Mucosa of rectum (tissue), 2 donors: Measurements from ENCODE around the gene GRB10.
"Not testable (repeated sequence)": the region's sequence is repeated elsewhere in the genome, so short reads cannot be mapped to it uniquely, and the experiment has no call there.

Experiments
- H3K27ac ChIP-seq, 2 donors: one replicate each; pipeline ENCODE4 v1.7.0; 2013; ENCODE audit warnings: inconsistent platforms in 2 of 2, low read depth in 2 of 2, low read length in 2 of 2
- H3K27me3 ChIP-seq, 2 donors: one replicate each; pipeline ENCODE4 v1.7.0; 2013; ENCODE audit warnings: low read length in 2 of 2; ENCODE audit not compliant: control insufficient read depth in 2 of 2, insufficient read depth in 2 of 2
- H3K36me3 ChIP-seq, 2 donors: one replicate each; pipeline ENCODE4 v1.7.0; 2013; ENCODE audit warnings: low read length in 2 of 2; ENCODE audit not compliant: control insufficient read depth in 2 of 2, insufficient read depth in 2 of 2
- H3K4me1 ChIP-seq, 2 donors: one replicate each; pipeline ENCODE4 v1.7.0; 2013; ENCODE audit warnings: low read length in 2 of 2, mild to moderate bottlenecking in 1 of 2; ENCODE audit not compliant: control insufficient read depth in 2 of 2, insufficient read depth in 2 of 2
- H3K4me3 ChIP-seq, 2 donors: one replicate each; pipeline ENCODE4 v1.7.0; 2013; ENCODE audit warnings: low read length in 2 of 2
- H3K9ac ChIP-seq, 2 donors: one replicate each; pipeline ENCODE4 v1.7.0; 2013; ENCODE audit warnings: low read length in 2 of 2, low read depth in 1 of 2, mild to moderate bottlenecking in 1 of 2
- H3K9me3 ChIP-seq, 2 donors: one replicate each; pipeline ENCODE4 v1.7.0; 2013; ENCODE audit warnings: low read length in 2 of 2; ENCODE audit not compliant: control insufficient read depth in 2 of 2
- donor health status: healthy.
- donor health status: Normal muscosa, but diverticular disease.

Gene GRB10

GRCh38 chr7:50748472-50748871 lies 34.2 kb downstream of the GRB10 start:
- H3K36me3 ChIP-seq = no peaks in the 10 kb centered on the region
- no peaks in the 10 kb centered on the region for H3K9me3 ChIP-seq
- H3K4me1 ChIP-seq = no peaks in the 10 kb centered on the region
- no peaks in the 10 kb centered on the region for H3K27me3 ChIP-seq
- no peak overlapping the region for H3K4me3 ChIP-seq
- no peak overlapping the region for H3K9ac ChIP-seq
- no peak overlapping the region for H3K27ac ChIP-seq

- Histone ChIP-seq H3K27me3 (no peaks in the 10 kb centered on the region), H3K4me3 (no peak overlapping the region), H3K9me3 (no peaks in the 10 kb centered on the region), H3K4me1 (no peaks in the 10 kb centered on the region), H3K36me3 (no peaks in the 10 kb centered on the region), H3K9ac (no peak overlapping the region), H3K27ac (no peak overlapping the region)
These were observed 36.9 kb downstream of the GRB10 start for GRCh38 chr7:50745835-50746234.

- no peak overlapping the region for H3K4me3 ChIP-seq
- H3K36me3 ChIP-seq = no peaks in the 10 kb centered on the region
- no peak overlapping the region for H3K9ac ChIP-seq
- H3K4me1 ChIP-seq = no peaks in the 10 kb centered on the region
- no peaks in the 10 kb centered on the region for H3K9me3 ChIP-seq
- no peak overlapping the region for H3K27ac ChIP-seq
- no peaks in the 10 kb centered on the region for H3K27me3 ChIP-seq
These were observed 37.4 kb downstream of the GRB10 start for GRCh38 chr7:50745336-50745735.

- H3K9ac ChIP-seq = no peak overlapping the region
- no peaks in the 10 kb centered on the region for H3K9me3 ChIP-seq
- H3K4me3 ChIP-seq = no peak overlapping the region
- H3K27me3 ChIP-seq = no peaks in the 10 kb centered on the region
- H3K27ac ChIP-seq = no peak overlapping the region
- no peaks in the 10 kb centered on the region for H3K4me1 ChIP-seq
- no peaks in the 10 kb centered on the region for H3K36me3 ChIP-seq
These were observed 38.8 kb downstream of the GRB10 start for GRCh38 chr7:50743893-50744292.

GRCh38 chr7:50743016-50743415 lies 39.7 kb downstream of the GRB10 start:
- Histone ChIP-seq H3K9ac (no peak overlapping the region), H3K27me3 (no peaks in the 10 kb centered on the region), H3K4me3 (no peak overlapping the region), H3K36me3 (no peaks in the 10 kb centered on the region), H3K4me1 (no peaks in the 10 kb centered on the region), H3K27ac (no peak overlapping the region), H3K9me3 (no peaks in the 10 kb centered on the region)

- H3K4me3 ChIP-seq = no peak overlapping the region
- H3K27ac ChIP-seq = no peak overlapping the region
These were observed 40.3 kb downstream of the GRB10 start for GRCh38 chr7:50742401-50742800.

GRCh38 chr7:50739744-50740435 lies 42.8 kb downstream of the GRB10 start:
- no peaks in the 10 kb centered on the region for H3K36me3 ChIP-seq
- no peaks in the 10 kb centered on the region for H3K9me3 ChIP-seq
- no peak overlapping the region for H3K4me3 ChIP-seq
- H3K9ac ChIP-seq = no peak overlapping the region
- H3K27ac ChIP-seq = no peak overlapping the region
- H3K27me3 ChIP-seq = no peaks in the 10 kb centered on the region
- H3K4me1 ChIP-seq = no peaks in the 10 kb centered on the region

More at GRCh38 chr7:50742401-50742800, 40.3 kb downstream of the GRB10 start:
- H3K9ac ChIP-seq = no peak overlapping the region
- H3K27me3 ChIP-seq = no peaks in the 10 kb centered on the region
- H3K9me3 ChIP-seq = no peaks in the 10 kb centered on the region
- H3K4me1 ChIP-seq = no peaks in the 10 kb centered on the region
- H3K36me3 ChIP-seq = no peaks in the 10 kb centered on the region

- Histone ChIP-seq H3K27me3 (no peaks in the 10 kb centered on the region), H3K9ac (no peak overlapping the region), H3K9me3 (no peaks in the 10 kb centered on the region), H3K36me3 (no peaks in the 10 kb centered on the region), H3K4me3 (no peak overlapping the region), H3K27ac (no peak overlapping the region), H3K4me1 (no peaks in the 10 kb centered on the region)
These were observed 43.8 kb downstream of the GRB10 start for GRCh38 chr7:50738932-50739331.

- not testable (repeated sequence) for H3K27ac ChIP-seq, H3K4me1 ChIP-seq, H3K36me3 ChIP-seq
These were observed 46.9 kb downstream of the GRB10 start for GRCh38 chr7:50735836-50736235.

GRCh38 chr7:50735333-50735732 lies 47.4 kb downstream of the GRB10 start:
- no peak overlapping the region for H3K27ac ChIP-seq

More at GRCh38 chr7:50735836-50736235, 46.9 kb downstream of the GRB10 start:
- not testable (repeated sequence) for H3K4me3 ChIP-seq, H3K9ac ChIP-seq, H3K9me3 ChIP-seq, H3K27me3 ChIP-seq

More at GRCh38 chr7:50735333-50735732, 47.4 kb downstream of the GRB10 start:
- Histone ChIP-seq H3K9me3 (no peaks in the 10 kb centered on the region), H3K36me3 (no peaks in the 10 kb centered on the region), H3K27me3 (no peaks in the 10 kb centered on the region), H3K4me1 (no peaks in the 10 kb centered on the region), H3K4me3 (no peak overlapping the region), H3K9ac (no peak overlapping the region)
